GM19328 (cell line): ENCODE measurements around the gene RPS6KA2.

ENCODE experiments used
- ATAC-seq: cut with Tn5 transposase; IDR thresholded peaks from one replicate; pipeline ENCODE4 v1.9.1; 2021; ENCODE audit warnings: mild to moderate bottlenecking, moderate library complexity; ENCODE audit not compliant: unreplicated experiment

Gene RPS6KA2

GRCh38 chr6:166656230-166657151 lies 29.4 kb upstream of the RPS6KA2 start:
- no peak for ATAC-seq

GRCh38 chr6:166655713-166656229 lies 28.7 kb upstream of the RPS6KA2 start:
- no peak for ATAC-seq

GRCh38 chr6:166655251-166655650 lies 28.2 kb upstream of the RPS6KA2 start:
- ATAC-seq: no peak

GRCh38 chr6:166654573-166654972 lies 27.5 kb upstream of the RPS6KA2 start:
- ATAC-seq: no peak

GRCh38 chr6:166653639-166653941 lies 26.5 kb upstream of the RPS6KA2 start:
- ATAC-seq: no peak

GRCh38 chr6:166650824-166651807 lies 24.1 kb upstream of the RPS6KA2 start:
- no peak for ATAC-seq

GRCh38 chr6:166650047-166650446 lies 23.0 kb upstream of the RPS6KA2 start:
- ATAC-seq: no peak

- no peak for ATAC-seq
Observed at GRCh38 chr6:166648846-166649245, 21.8 kb upstream of the RPS6KA2 start.

GRCh38 chr6:166647896-166648295 lies 20.8 kb upstream of the RPS6KA2 start:
- no peak for ATAC-seq

- no peak for ATAC-seq
Observed at GRCh38 chr6:166646716-166647115, 19.7 kb upstream of the RPS6KA2 start.

- ATAC-seq: no peak
Observed at GRCh38 chr6:166645896-166646295, 18.8 kb upstream of the RPS6KA2 start.

GRCh38 chr6:166644681-166645080 lies 17.6 kb upstream of the RPS6KA2 start:
- no peak for ATAC-seq

GRCh38 chr6:166643891-166644590 lies 17.0 kb upstream of the RPS6KA2 start:
- ATAC-seq: no peak

GRCh38 chr6:166642646-166643045 lies 15.6 kb upstream of the RPS6KA2 start:
- ATAC-seq: no peak

- ATAC-seq: no peak
Observed at GRCh38 chr6:166640342-166641043, 13.4 kb upstream of the RPS6KA2 start.

GRCh38 chr6:166639921-166640320 lies 12.9 kb upstream of the RPS6KA2 start:
- ATAC-seq: no peak

GRCh38 chr6:166638573-166638964 lies 11.5 kb upstream of the RPS6KA2 start:
- no peak for ATAC-seq

- no peak for ATAC-seq
Observed at GRCh38 chr6:166637812-166638572, 10.9 kb upstream of the RPS6KA2 start.

- ATAC-seq: no peak
Observed at GRCh38 chr6:166636934-166637333, 9.9 kb upstream of the RPS6KA2 start.
